ENCODE measurements around the gene SLC16A7.
"Not testable (repeated sequence)": the region's sequence is repeated elsewhere in the genome, so short reads cannot be mapped to it uniquely, and the experiment has no call there.

SLC16A7 gene

GRCh38 chr12:59595883-59596540, at the start of gene SLC16A7:
Gene SLC16A7 (plus strand): TSS chr12:59596029. CDS start chr12:59704802, 108,773 bp downstream.
- DNase-seq = peak; percentile 16 to 90 (median 83)

GRCh38 chr12:59548930-59549329, 46.9 kb upstream of the SLC16A7 start:
- DNase-seq = no peak

- no peak for DNase-seq
Observed at GRCh38 chr12:59559696-59560095, 36.1 kb upstream of the SLC16A7 start.

GRCh38 chr12:59570145-59570544, 25.7 kb upstream of the SLC16A7 start:
- no peak for DNase-seq

- DNase-seq = no peak
Observed at GRCh38 chr12:59574406-59574805, 21.4 kb upstream of the SLC16A7 start.

GRCh38 chr12:59575826-59576225, 20.0 kb upstream of the SLC16A7 start:
- no peak for DNase-seq

- DNase-seq = no peak
Observed at GRCh38 chr12:59578254-59578653, 17.6 kb upstream of the SLC16A7 start.

- peak in 5 of 58 donors; percentile 1 to 35 (median 10) for DNase-seq
Observed at GRCh38 chr12:59579631-59580030, 16.2 kb upstream of the SLC16A7 start.

GRCh38 chr12:59580050-59580449, 15.8 kb upstream of the SLC16A7 start:
- no peak for DNase-seq

- no peak for DNase-seq
Observed at GRCh38 chr12:59583003-59583712, 12.7 kb upstream of the SLC16A7 start.

- no peak for DNase-seq
Observed at GRCh38 chr12:59587710-59588109, 8.1 kb upstream of the SLC16A7 start.

- no peak for DNase-seq
Observed at GRCh38 chr12:59593761-59594160, 2.1 kb upstream of the SLC16A7 start.

GRCh38 chr12:59594943-59595500, 807 bp upstream of the SLC16A7 start:
- DNase-seq = no peak

- DNase-seq = no peak
Observed at GRCh38 chr12:59595565-59595882, 305 bp upstream of the SLC16A7 start.

GRCh38 chr12:59597385-59597781, 1.6 kb downstream of the SLC16A7 start:
- peak in 11 of 58 donors; percentile 8 to 44 (median 21) for DNase-seq

- DNase-seq = no peak
Observed at GRCh38 chr12:59600171-59600570, 4.3 kb downstream of the SLC16A7 start.

- no peak for DNase-seq
Observed at GRCh38 chr12:59603754-59604153, 7.9 kb downstream of the SLC16A7 start.

GRCh38 chr12:59612823-59613434, 17.1 kb downstream of the SLC16A7 start:
- DNase-seq = not testable (repeated sequence)

GRCh38 chr12:59615392-59616165, 19.8 kb downstream of the SLC16A7 start:
- no peak for DNase-seq

- no peak for DNase-seq
Observed at GRCh38 chr12:59619461-59620240, 23.8 kb downstream of the SLC16A7 start.

GRCh38 chr12:59620326-59620725, 24.5 kb downstream of the SLC16A7 start:
- peak in 1 of 58 donors; percentile 21 for DNase-seq

Data from anterior cingulate cortex (tissue), 58 donors.